ENCODE results near the gene SLCO2A1.

The SLCO2A1 gene

GRCh38 chr3:134067531-134068161, 37.9 kb upstream of the SLCO2A1 start:
- Mint-ChIP-seq H3K9me3 (no peaks in the 10 kb centered on the region), H3K36me3 (ENCODE audit: low read depth) (no peaks in the 10 kb centered on the region), H3K4me3 (no peak overlapping the region), H3K27ac (no peak overlapping the region), H3K4me1 (ENCODE audit: low read depth) (no peaks in the 10 kb centered on the region), H3K27me3 (ENCODE audit: low read depth) (no peaks in the 10 kb centered on the region)
- no peak for DNase-seq (ENCODE audit: low spot score)

- no peaks in the 10 kb centered on the region for H3K4me1 Mint-ChIP-seq (ENCODE audit: low read depth)
- H3K9me3 Mint-ChIP-seq, result no peaks in the 10 kb centered on the region
- no peak overlapping the region for H3K27ac Mint-ChIP-seq
- no peak overlapping the region for H3K4me3 Mint-ChIP-seq
- DNase-seq (ENCODE audit: low spot score), result no peak
- H3K36me3 Mint-ChIP-seq (ENCODE audit: low read depth), result no peaks in the 10 kb centered on the region
- no peaks in the 10 kb centered on the region for H3K27me3 Mint-ChIP-seq (ENCODE audit: low read depth)
Measured at GRCh38 chr3:134066651-134067530, 37.2 kb upstream of the SLCO2A1 start.

GRCh38 chr3:134066158-134066541, 36.4 kb upstream of the SLCO2A1 start:
- Mint-ChIP-seq H3K4me3 (no peak overlapping the region), H3K27ac (no peak overlapping the region), H3K27me3 (ENCODE audit: low read depth) (no peaks in the 10 kb centered on the region), H3K9me3 (no peaks in the 10 kb centered on the region), H3K4me1 (ENCODE audit: low read depth) (no peaks in the 10 kb centered on the region), H3K36me3 (ENCODE audit: low read depth) (no peaks in the 10 kb centered on the region)
- DNase-seq (ENCODE audit: low spot score), result no peak

- Mint-ChIP-seq H3K9me3 (no peaks in the 10 kb centered on the region), H3K36me3 (ENCODE audit: low read depth) (no peaks in the 10 kb centered on the region), H3K4me1 (ENCODE audit: low read depth) (no peaks in the 10 kb centered on the region), H3K27me3 (ENCODE audit: low read depth) (no peaks in the 10 kb centered on the region), H3K4me3 (no peak overlapping the region), H3K27ac (no peak overlapping the region)
- no peak for DNase-seq (ENCODE audit: low spot score)
Measured at GRCh38 chr3:134065252-134066157, 35.8 kb upstream of the SLCO2A1 start.

- DNase-seq (ENCODE audit: low spot score), result no peak
Measured at GRCh38 chr3:134064081-134064480, 34.4 kb upstream of the SLCO2A1 start.

GRCh38 chr3:134061401-134061800, 31.7 kb upstream of the SLCO2A1 start:
- Mint-ChIP-seq H3K27ac (no peak overlapping the region), H3K4me1 (ENCODE audit: low read depth) (no peaks in the 10 kb centered on the region), H3K9me3 (no peaks in the 10 kb centered on the region), H3K27me3 (ENCODE audit: low read depth) (no peaks in the 10 kb centered on the region), H3K4me3 (no peak overlapping the region), H3K36me3 (ENCODE audit: low read depth) (no peaks in the 10 kb centered on the region)
- no peak for DNase-seq (ENCODE audit: low spot score)

More at GRCh38 chr3:134064081-134064480, 34.4 kb upstream of the SLCO2A1 start:
- no peaks in the 10 kb centered on the region for H3K9me3 Mint-ChIP-seq
- H3K36me3 Mint-ChIP-seq (ENCODE audit: low read depth), result no peaks in the 10 kb centered on the region
- no peaks in the 10 kb centered on the region for H3K27me3 Mint-ChIP-seq (ENCODE audit: low read depth)
- H3K27ac Mint-ChIP-seq, result no peak overlapping the region
- no peaks in the 10 kb centered on the region for H3K4me1 Mint-ChIP-seq (ENCODE audit: low read depth)
- H3K4me3 Mint-ChIP-seq, result no peak overlapping the region

GRCh38 chr3:134060561-134061385, 31.0 kb upstream of the SLCO2A1 start:
- Mint-ChIP-seq H3K36me3 (ENCODE audit: low read depth) (no peaks in the 10 kb centered on the region), H3K4me1 (ENCODE audit: low read depth) (no peaks in the 10 kb centered on the region), H3K27ac (no peak overlapping the region), H3K27me3 (ENCODE audit: low read depth) (no peaks in the 10 kb centered on the region), H3K9me3 (no peaks in the 10 kb centered on the region), H3K4me3 (no peak overlapping the region)
- no peak for DNase-seq (ENCODE audit: low spot score)

GRCh38 chr3:134059671-134060560, 30.2 kb upstream of the SLCO2A1 start:
- Mint-ChIP-seq H3K4me1 (ENCODE audit: low read depth) (peaks cover 2% of the 10 kb centered on the region), H3K4me3 (no peak overlapping the region), H3K27ac (no peak overlapping the region), H3K9me3 (no peaks in the 10 kb centered on the region), H3K36me3 (ENCODE audit: low read depth) (no peaks in the 10 kb centered on the region), H3K27me3 (ENCODE audit: low read depth) (no peaks in the 10 kb centered on the region)
- no peak for DNase-seq (ENCODE audit: low spot score)

- DNase-seq (ENCODE audit: low spot score), result no peak
- no peaks in the 10 kb centered on the region for H3K36me3 Mint-ChIP-seq (ENCODE audit: low read depth)
- no peaks in the 10 kb centered on the region for H3K27me3 Mint-ChIP-seq (ENCODE audit: low read depth)
- no peak overlapping the region for H3K27ac Mint-ChIP-seq
- no peaks in the 10 kb centered on the region for H3K9me3 Mint-ChIP-seq
- H3K4me3 Mint-ChIP-seq, result no peak overlapping the region
- H3K4me1 Mint-ChIP-seq (ENCODE audit: low read depth), result peaks cover 3% of the 10 kb centered on the region
Measured at GRCh38 chr3:134059035-134059601, 29.4 kb upstream of the SLCO2A1 start.

- no peak overlapping the region for H3K4me3 Mint-ChIP-seq
- H3K27me3 Mint-ChIP-seq (ENCODE audit: low read depth), result no peaks in the 10 kb centered on the region
- DNase-seq (ENCODE audit: low spot score), result no peak
- H3K36me3 Mint-ChIP-seq (ENCODE audit: low read depth), result no peaks in the 10 kb centered on the region
- no peak overlapping the region for H3K27ac Mint-ChIP-seq
- peaks cover 3% of the 10 kb centered on the region for H3K4me1 Mint-ChIP-seq (ENCODE audit: low read depth)
- H3K9me3 Mint-ChIP-seq, result no peaks in the 10 kb centered on the region
Measured at GRCh38 chr3:134057654-134058110, 28.0 kb upstream of the SLCO2A1 start.

- H3K36me3 Mint-ChIP-seq (ENCODE audit: low read depth), result no peaks in the 10 kb centered on the region
- H3K27me3 Mint-ChIP-seq (ENCODE audit: low read depth), result no peaks in the 10 kb centered on the region
- H3K4me1 Mint-ChIP-seq (ENCODE audit: low read depth), result peaks cover 3% of the 10 kb centered on the region
- DNase-seq (ENCODE audit: low spot score), result no peak
- no peaks in the 10 kb centered on the region for H3K9me3 Mint-ChIP-seq
- no peak overlapping the region for H3K27ac Mint-ChIP-seq
- H3K4me3 Mint-ChIP-seq, result no peak overlapping the region
Measured at GRCh38 chr3:134057006-134057653, 27.4 kb upstream of the SLCO2A1 start.

GRCh38 chr3:134056464-134056891, 26.8 kb upstream of the SLCO2A1 start:
- Mint-ChIP-seq H3K27me3 (ENCODE audit: low read depth) (no peaks in the 10 kb centered on the region), H3K27ac (no peak overlapping the region), H3K9me3 (no peaks in the 10 kb centered on the region), H3K4me1 (ENCODE audit: low read depth) (peaks cover 3% of the 10 kb centered on the region), H3K36me3 (ENCODE audit: low read depth) (no peaks in the 10 kb centered on the region), H3K4me3 (no peak overlapping the region)
- DNase-seq (ENCODE audit: low spot score), result no peak

Measured in T-helper 2 cell treated with Interferon-gamma antibody and Interleukin-4, amounts not matched to agents 5 μg/mL and 100 μg/mL, for 36 hours (primary cell).